Activated naive CD8-positive, alpha-beta T cell treated with anti-CD3 and anti-CD28 coated beads, Interleukin-2, amount 10 ng/mL, durations not matched to agents 7 days and 5 days (primary cell): ENCODE data around the gene UHRF1. TPM values are rescaled to one million over a fixed set of nuclear protein-coding genes. Genes with fewer than 3 reads are reported as not detected.

Source experiments
- ATAC-seq: fragments of 150-1000 bp; cut with Tn5 transposase; one replicate; pipeline ENCODE4 v1.10.0; 2021; ENCODE audit warnings: low read depth, moderate library complexity
- POLR2A ChIA-PET: fragments of 350-600 bp; sonication (Branson Sonifier 250); formaldehyde crosslinking; loops from one replicate; lab custom pipeline; 2021; ENCODE audit warnings: antibody characterized with exemption; lab: Charles Lee
- DNase-seq: peaks from one replicate; pipeline ENCODE4 v3.0.0; 2021
- H3K27ac Mint-ChIP-seq: one replicate; pipeline ENCODE4 v1.8.0; 2022; ENCODE audit warnings: mild to moderate bottlenecking, mixed read lengths
- H3K27me3 Mint-ChIP-seq: one replicate; pipeline ENCODE4 v1.8.0; 2022; ENCODE audit warnings: mild to moderate bottlenecking, moderate library complexity, mixed read lengths
- H3K36me3 Mint-ChIP-seq: one replicate; pipeline ENCODE4 v1.8.0; 2021; ENCODE audit warnings: mild to moderate bottlenecking, mixed read lengths
- H3K4me1 Mint-ChIP-seq: one replicate; pipeline ENCODE4 v1.8.0; 2021; ENCODE audit warnings: mixed read lengths
- H3K4me3 Mint-ChIP-seq: one replicate; pipeline ENCODE4 v1.8.0; 2022; ENCODE audit warnings: mild to moderate bottlenecking, moderate library complexity, mixed read lengths
- H3K9me3 Mint-ChIP-seq: one replicate; pipeline ENCODE4 v1.8.0; 2021; ENCODE audit warnings: mixed read lengths
- microRNA-seq: library from miRNA; unstranded; fragments of <30 nt; microRNA quantifications from one replicate; pipeline ENCODE4 v1.2.0, GENCODE V29; 2022
- total RNA-seq, 2 experiments: library from RNA; stranded (reverse); gene quantifications; one replicate each; pipeline ENCODE4 v1.2.3, GENCODE V29; 2021

Gene UHRF1
- total RNA-seq, 2 experiments from 2014 or later, result 90.8 to 103 TPM

GRCh38 chr19:5000120-5000611 is 90.9 kb downstream of the UHRF1 start:
- POLR2A ChIA-PET, result no interaction called here
- ATAC-seq, result no peak
- peaks cover 8% of the 10 kb centered on the region for H3K36me3 Mint-ChIP-seq
- no peak overlapping the region for H3K4me3 Mint-ChIP-seq
- DNase-seq, result no peak
- no peak overlapping the region for H3K27ac Mint-ChIP-seq
- no peaks in the 10 kb centered on the region for H3K27me3 Mint-ChIP-seq
- H3K9me3 Mint-ChIP-seq, result no peaks in the 10 kb centered on the region
- peaks cover 6% of the 10 kb centered on the region for H3K4me1 Mint-ChIP-seq

- DNase-seq (no peak), ATAC-seq (peak; percentile 70)
- POLR2A ChIA-PET, result no interaction called here
- Mint-ChIP-seq H3K27ac (no peak overlapping the region), H3K27me3 (no peaks in the 10 kb centered on the region), H3K36me3 (peaks cover 9% of the 10 kb centered on the region), H3K4me3 (no peak overlapping the region), H3K9me3 (no peaks in the 10 kb centered on the region), H3K4me1 (peaks cover 6% of the 10 kb centered on the region)
Observed at GRCh38 chr19:5001615-5002014, 92.3 kb downstream of the UHRF1 start.

DNA sequence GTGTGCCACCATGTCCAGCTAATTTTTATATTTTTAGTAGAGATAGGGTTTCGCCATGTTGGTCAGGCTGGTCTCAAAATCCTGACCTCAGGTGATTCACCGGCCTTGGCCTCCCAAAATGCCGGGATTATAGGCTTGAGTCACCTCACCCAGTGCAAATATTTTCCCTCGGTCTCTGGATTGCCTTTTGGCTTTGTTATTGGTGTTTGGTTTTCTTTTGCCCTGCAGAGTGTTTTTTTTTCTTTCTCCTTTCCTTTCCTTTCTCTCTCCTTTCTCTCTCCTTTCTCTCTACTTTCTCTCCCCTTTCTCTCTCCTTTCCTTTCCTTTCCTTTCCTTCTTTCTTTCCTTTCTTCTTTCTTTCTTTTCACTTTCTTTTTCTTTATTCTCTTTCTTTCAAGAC is 92.8 kb downstream of the UHRF1 start:
- Mint-ChIP-seq H3K9me3 (no peaks in the 10 kb centered on the region), H3K4me1 (peaks cover 6% of the 10 kb centered on the region), H3K4me3 (no peak overlapping the region), H3K27ac (no peak overlapping the region), H3K27me3 (no peaks in the 10 kb centered on the region), H3K36me3 (peaks cover 11% of the 10 kb centered on the region)
- DNase-seq (no peak), ATAC-seq (no peak)
- POLR2A ChIA-PET, result no interaction called here

- Mint-ChIP-seq H3K27me3 (no peaks in the 10 kb centered on the region), H3K9me3 (peaks cover 4% of the 10 kb centered on the region), H3K4me3 (no peak overlapping the region), H3K27ac (no peak overlapping the region), H3K36me3 (peaks cover 19% of the 10 kb centered on the region), H3K4me1 (peaks cover 6% of the 10 kb centered on the region)
- POLR2A ChIA-PET, result no interaction called here
- ATAC-seq (no peak), DNase-seq (no peak)
Observed at GRCh38 chr19:5003781-5004180, 94.5 kb downstream of the UHRF1 start.

DNA sequence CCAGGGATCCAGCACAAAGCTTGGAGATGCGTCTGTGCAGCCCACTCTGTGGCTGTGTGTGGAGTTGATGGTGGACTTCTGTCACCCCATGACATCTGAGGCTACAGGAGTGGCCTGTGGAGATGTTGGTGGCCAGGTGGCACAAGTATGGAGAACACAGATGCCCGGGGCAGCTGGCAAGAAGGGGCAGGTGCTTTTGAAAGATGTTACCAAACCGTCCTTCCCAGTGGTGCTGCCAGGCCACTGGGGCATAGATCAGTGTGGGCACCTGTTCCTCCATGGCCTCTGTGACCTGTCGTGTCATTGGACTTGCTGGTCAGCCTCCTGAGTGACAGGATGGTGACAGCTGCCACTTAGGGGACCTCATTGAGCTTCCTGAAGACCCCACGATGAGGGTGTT is 95.8 kb downstream of the UHRF1 start:
- H3K27ac Mint-ChIP-seq, result no peak overlapping the region
- POLR2A ChIA-PET, result no interaction called here
- peaks cover 19% of the 10 kb centered on the region for H3K36me3 Mint-ChIP-seq
- H3K4me1 Mint-ChIP-seq, result peaks cover 6% of the 10 kb centered on the region
- H3K9me3 Mint-ChIP-seq, result peaks cover 4% of the 10 kb centered on the region
- no peaks in the 10 kb centered on the region for H3K27me3 Mint-ChIP-seq
- H3K4me3 Mint-ChIP-seq, result no peak overlapping the region
- ATAC-seq (no peak), DNase-seq (no peak)

GRCh38 chr19:5006201-5006600 is 96.9 kb downstream of the UHRF1 start:
- H3K4me3 Mint-ChIP-seq, result no peak overlapping the region
- no peaks in the 10 kb centered on the region for H3K27me3 Mint-ChIP-seq
- H3K9me3 Mint-ChIP-seq, result peaks cover 4% of the 10 kb centered on the region
- H3K36me3 Mint-ChIP-seq, result peaks cover 19% of the 10 kb centered on the region
- no peak overlapping the region for H3K27ac Mint-ChIP-seq
- H3K4me1 Mint-ChIP-seq, result peaks cover 7% of the 10 kb centered on the region
- no peak for ATAC-seq
- DNase-seq, result no peak
- POLR2A ChIA-PET, result no interaction called here

GRCh38 chr19:5006821-5007220 is 97.5 kb downstream of the UHRF1 start:
- Mint-ChIP-seq H3K4me1 (peaks cover 5% of the 10 kb centered on the region), H3K27me3 (no peaks in the 10 kb centered on the region), H3K4me3 (no peak overlapping the region), H3K27ac (no peak overlapping the region), H3K36me3 (peaks cover 17% of the 10 kb centered on the region), H3K9me3 (peaks cover 4% of the 10 kb centered on the region)
- no peak for ATAC-seq
- no peak for DNase-seq
- POLR2A ChIA-PET, result no interaction called here

Small RNA genes lying within 50 kb of the gene (microRNA-seq; reads per million reads assigned to microRNA genes)
- gene MIR4747, result not detected

Other genes with a start within 250 kb of the UHRF1 start
- 10 to 100 TPM; 33.3 to 34.8 TPM for gene MYDGF, start 239.2 kb upstream of the UHRF1 start, total RNA-seq
- 10 to 100 TPM; 91.7 TPM for gene DPP9, start 185.7 kb upstream of the UHRF1 start, total RNA-seq
- gene FEM1A, start 117.8 kb upstream of the UHRF1 start, total RNA-seq, result 10 to 100 TPM; 12.5 to 12.6 TPM
- gene TICAM1, start 77.8 kb upstream of the UHRF1 start, total RNA-seq, result 10 to 100 TPM; 14.1 to 14.3 TPM
- 10 to 100 TPM; 22.8 to 25.5 TPM for gene PLIN3, start 41.8 kb upstream of the UHRF1 start, total RNA-seq
- gene ARRDC5, start 6.6 kb upstream of the UHRF1 start, total RNA-seq, result 1 to 10 TPM; 7.5 to 8.8 TPM
- 10 to 100 TPM; 55.9 to 60.8 TPM for gene KDM4B, start 59.6 kb downstream of the UHRF1 start, total RNA-seq